Gastroesophageal sphincter (tissue), 4 donors: ENCODE results near the gene ROR2. TPM values are rescaled to one million over a fixed set of nuclear protein-coding genes. Genes with fewer than 3 reads are reported as not detected.

ENCODE experiments used
- ATAC-seq: fragments of 150-250 bp; one replicate; pipeline ENCODE4 v1.9.1; 2016; ENCODE audit warnings: mild to moderate bottlenecking, moderate library complexity
- H3K27ac ChIP-seq, 4 donors: fragments of 200-600 bp; sonication (generic) in 3 of 4; 1 replicate in 3 of 4; 2 replicates in 1 of 4; pipeline ENCODE4 v1.5.1; 2016 to 2019
- H3K27me3 ChIP-seq: fragments of 200-600 bp; sonication (generic); one replicate; pipeline ENCODE4 v1.5.1; 2019
- H3K36me3 ChIP-seq, 2 donors: fragments of 200-600 bp; sonication (generic); one replicate each; pipeline ENCODE4 v1.5.1; 2019; ENCODE audit warnings: control low read depth in 1 of 2
- H3K4me1 ChIP-seq, 3 donors: fragments of 200-600 bp; sonication (generic); 1 replicate in 2 of 3; 2 replicates in 1 of 3; pipeline ENCODE4 v1.5.1; 2016 to 2019; ENCODE audit warnings: control low read depth in 2 of 3
- H3K4me3 ChIP-seq, 2 donors: fragments of 200-600 bp; sonication (generic); one replicate each; pipeline ENCODE4 v1.5.1; 2019; ENCODE audit warnings: mild to moderate bottlenecking in 1 of 2, moderate library complexity in 1 of 2
- H3K9me3 ChIP-seq, 3 donors: fragments of 200-600 bp; sonication (generic); one replicate each; pipeline ENCODE4 v1.5.1; 2017 to 2019; ENCODE audit warnings: control low read depth in 2 of 3
- EP300 ChIP-seq: sonication (generic); formaldehyde crosslinking; IDR thresholded peaks from one replicate; pipeline ENCODE4 v1.6.1; 2017; ENCODE audit warnings: antibody characterized with exemption, mild to moderate bottlenecking
- POLR2A ChIP-seq, 2 donors: fragments of 450-650 bp; IDR thresholded peaks; one replicate each; pipeline ENCODE4 v1.6.1; 2017; ENCODE audit warnings: antibody characterized with exemption in 2 of 2, mild to moderate bottlenecking in 2 of 2, moderate library complexity in 1 of 2
- POLR2AphosphoS5 ChIP-seq: sonication (generic); formaldehyde crosslinking; IDR thresholded peaks from one replicate; pipeline ENCODE4 v1.6.1; 2017; ENCODE audit warnings: antibody characterized with exemption
- WGBS, 2 donors: methylation state at CpG; one replicate each; pipeline ENCODE4 v1.1.5; 2018; ENCODE audit warnings: low coverage in 1 of 2; 5-methylcytosine and 5-hydroxymethylcytosine counted together
- total RNA-seq, 4 donors: library from RNA; depleted of rRNA; stranded (reverse); fragments of >200 nt; gene quantifications; one replicate each; pipeline ENCODE4 v1.1.0, GENCODE V29; 2016
- TF ChIP-seq, protein P1 (sequence below), 4 experiments: fragments of 200-600 bp in 2 of 4; fragments of 450-650 bp in 2 of 4; sonication (generic) in 1 of 4; IDR thresholded peaks; one replicate each; pipeline ENCODE4 v1.5.1; 2017 to 2019; ENCODE audit warnings: antibody characterized with exemption in 4 of 4, mild to moderate bottlenecking in 2 of 4, moderate library complexity in 2 of 4

The ROR2 gene
- total RNA-seq, 4 donors from 2014 or later, result 40.8 to 69.1 (median 63.2) TPM

DNA sequence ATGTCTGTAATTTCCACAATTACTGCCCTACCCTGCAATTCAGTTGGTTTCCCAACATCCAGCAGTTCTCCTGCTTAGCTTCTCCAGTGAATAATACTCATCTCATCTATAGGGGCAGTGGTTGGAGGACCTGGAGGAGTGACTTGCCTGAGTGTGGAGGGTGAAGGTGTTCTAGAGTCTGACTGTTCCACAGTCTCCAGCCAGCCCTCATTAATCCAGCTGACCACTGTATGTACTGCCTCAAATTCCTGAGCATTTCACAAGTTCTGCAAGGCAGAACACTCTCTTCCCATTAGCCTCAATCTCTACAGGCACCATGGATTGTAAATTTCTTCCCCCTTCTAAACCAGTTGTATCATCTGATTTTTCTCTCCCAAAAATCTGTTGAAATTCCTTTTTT lies 379.0 kb downstream of the ROR2 start:
- TF ChIP-seq, protein P1, sequence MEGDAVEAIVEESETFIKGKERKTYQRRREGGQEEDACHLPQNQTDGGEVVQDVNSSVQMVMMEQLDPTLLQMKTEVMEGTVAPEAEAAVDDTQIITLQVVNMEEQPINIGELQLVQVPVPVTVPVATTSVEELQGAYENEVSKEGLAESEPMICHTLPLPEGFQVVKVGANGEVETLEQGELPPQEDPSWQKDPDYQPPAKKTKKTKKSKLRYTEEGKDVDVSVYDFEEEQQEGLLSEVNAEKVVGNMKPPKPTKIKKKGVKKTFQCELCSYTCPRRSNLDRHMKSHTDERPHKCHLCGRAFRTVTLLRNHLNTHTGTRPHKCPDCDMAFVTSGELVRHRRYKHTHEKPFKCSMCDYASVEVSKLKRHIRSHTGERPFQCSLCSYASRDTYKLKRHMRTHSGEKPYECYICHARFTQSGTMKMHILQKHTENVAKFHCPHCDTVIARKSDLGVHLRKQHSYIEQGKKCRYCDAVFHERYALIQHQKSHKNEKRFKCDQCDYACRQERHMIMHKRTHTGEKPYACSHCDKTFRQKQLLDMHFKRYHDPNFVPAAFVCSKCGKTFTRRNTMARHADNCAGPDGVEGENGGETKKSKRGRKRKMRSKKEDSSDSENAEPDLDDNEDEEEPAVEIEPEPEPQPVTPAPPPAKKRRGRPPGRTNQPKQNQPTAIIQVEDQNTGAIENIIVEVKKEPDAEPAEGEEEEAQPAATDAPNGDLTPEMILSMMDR (IDR thresholded peaks at IDR 0.05), result no peak
- TF ChIP-seq EP300, result no peak
- TF ChIP-seq POLR2AphosphoS5, result no peak
- no peak for TF ChIP-seq POLR2A (IDR thresholded peaks at IDR 0.05)
- no peaks in the 10 kb centered on the region for H3K27me3 ChIP-seq
- peaks cover 0 to 15% (median 3%) of the 10 kb centered on the region in 3 donors for H3K4me1 ChIP-seq
- H3K36me3 ChIP-seq, result no peaks in the 10 kb centered on the region
- ATAC-seq, result no peak
- no peak overlapping the region for H3K4me3 ChIP-seq
- no peaks in the 10 kb centered on the region for H3K9me3 ChIP-seq
- H3K27ac ChIP-seq, result no peak overlapping the region

DNA sequence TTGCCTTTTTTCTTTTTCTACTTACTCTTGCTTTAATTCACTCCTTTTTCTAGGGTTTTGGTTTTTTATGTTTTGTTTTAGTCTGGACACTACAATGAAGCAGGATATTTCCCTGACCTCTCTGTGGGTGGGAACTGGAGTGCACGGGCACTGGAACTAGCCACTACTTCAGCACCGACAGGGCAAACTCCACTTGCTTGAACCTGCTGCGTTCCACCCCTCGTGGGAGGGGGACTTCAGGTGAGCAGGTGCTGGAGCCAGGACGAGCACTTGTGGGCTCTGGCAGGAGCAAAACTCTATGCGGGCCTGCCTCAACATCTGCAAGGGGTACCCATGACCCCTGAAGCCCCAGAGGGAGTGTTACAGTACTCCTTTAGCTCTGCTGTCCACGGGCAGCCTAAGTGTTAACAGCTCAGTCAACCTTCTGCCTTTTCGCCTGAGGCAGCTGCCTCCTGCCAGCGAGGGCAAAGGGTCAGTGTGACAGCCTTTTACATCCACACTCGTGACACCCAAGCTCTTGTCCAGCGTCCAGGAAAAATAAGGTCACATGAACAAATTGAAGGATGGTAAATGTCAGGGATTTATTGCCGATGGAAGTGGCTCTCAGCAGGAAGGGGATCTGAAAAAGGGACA lies 382.3 kb downstream of the ROR2 start:
- TF ChIP-seq POLR2A (IDR thresholded peaks at IDR 0.05), result no peak
- no peak for TF ChIP-seq POLR2AphosphoS5
- no peak for TF ChIP-seq EP300
- TF ChIP-seq, protein P1 (IDR thresholded peaks at IDR 0.05), result no peak
- no peak overlapping the region for H3K4me3 ChIP-seq
- no peaks in the 10 kb centered on the region for H3K9me3 ChIP-seq
- 80% methylated on average over 2 of the region's 12 CpGs; no CpG with 5 or more reads in 1 of the 2 donors for WGBS, 2 donors
- peaks cover 0 to 10% (median 3%) of the 10 kb centered on the region in 3 donors for H3K4me1 ChIP-seq
- H3K27me3 ChIP-seq, result no peaks in the 10 kb centered on the region
- no peaks in the 10 kb centered on the region for H3K36me3 ChIP-seq
- no peak overlapping the region for H3K27ac ChIP-seq
- ATAC-seq, result no peak

DNA sequence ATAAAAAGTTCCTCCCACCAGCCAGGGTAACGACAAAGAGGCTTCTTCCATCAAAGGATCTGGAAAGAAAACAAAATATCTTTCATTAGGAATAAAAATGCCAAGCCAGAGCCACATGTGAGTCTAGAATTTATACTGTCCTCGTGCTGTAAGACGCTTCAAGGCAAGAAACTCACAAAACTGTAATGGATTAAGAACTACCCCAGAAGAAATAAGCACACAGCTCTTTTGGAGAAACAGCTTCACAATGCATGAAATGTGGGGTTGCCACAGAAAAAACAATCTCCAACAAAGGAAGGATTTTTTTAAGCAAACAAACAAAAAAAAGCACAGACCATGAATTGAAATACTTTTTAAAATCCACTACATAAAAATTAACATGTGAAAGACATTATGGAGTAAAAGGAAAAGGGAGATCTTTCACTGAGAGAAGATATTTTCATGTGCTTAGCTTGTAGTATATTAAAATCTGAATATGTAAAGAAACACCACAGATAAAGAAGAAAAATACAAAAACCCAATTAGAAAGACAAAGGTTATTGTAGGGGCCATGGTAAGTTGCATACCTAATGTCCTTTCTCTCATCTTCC lies 385.9 kb downstream of the ROR2 start:
- H3K36me3 ChIP-seq, result no peaks in the 10 kb centered on the region
- no peak for ATAC-seq
- H3K27me3 ChIP-seq, result no peaks in the 10 kb centered on the region
- H3K9me3 ChIP-seq, result no peaks in the 10 kb centered on the region
- no peaks in the 10 kb centered on the region for H3K4me1 ChIP-seq
- WGBS, 2 donors, result 67 to 83% methylated on average over 1 to 3 of the region's 3 CpGs
- TF ChIP-seq, protein P1 (IDR thresholded peaks at IDR 0.05), result no peak
- TF ChIP-seq POLR2A (IDR thresholded peaks at IDR 0.05), result no peak
- TF ChIP-seq POLR2AphosphoS5, result no peak
- no peak for TF ChIP-seq EP300
- no peak overlapping the region for H3K4me3 ChIP-seq
- H3K27ac ChIP-seq, result no peak overlapping the region

DNA sequence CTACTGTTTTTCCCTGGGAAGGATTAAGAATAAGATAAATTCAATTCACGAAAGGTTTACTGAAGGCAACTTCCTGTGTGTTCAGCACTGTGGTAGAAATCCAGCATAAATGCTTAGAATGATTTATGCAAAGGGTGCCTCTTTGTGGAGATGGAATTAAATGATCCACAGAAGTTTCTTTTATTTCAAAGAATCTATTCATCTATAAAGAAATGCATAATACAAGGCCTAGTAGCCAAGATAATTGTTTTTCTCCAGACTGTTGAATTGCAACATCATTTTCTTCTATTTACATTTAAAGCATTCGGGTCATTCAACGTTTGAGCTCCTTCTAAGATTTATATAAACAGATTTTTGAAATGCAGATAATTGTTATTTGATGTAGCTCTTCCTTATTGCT lies 387.6 kb downstream of the ROR2 start:
- H3K27me3 ChIP-seq, result no peaks in the 10 kb centered on the region
- WGBS, 2 donors, result 25 to 29% methylated on average over 3 of the region's 3 CpGs
- ATAC-seq, result no peak
- no peak overlapping the region for H3K27ac ChIP-seq
- H3K36me3 ChIP-seq, result no peaks in the 10 kb centered on the region
- H3K9me3 ChIP-seq, result no peaks in the 10 kb centered on the region
- TF ChIP-seq EP300, result no peak
- TF ChIP-seq POLR2A (IDR thresholded peaks at IDR 0.05), result no peak
- TF ChIP-seq, protein P1 (IDR thresholded peaks at IDR 0.05), result no peak
- TF ChIP-seq POLR2AphosphoS5, result no peak
- no peak overlapping the region for H3K4me3 ChIP-seq
- no peaks in the 10 kb centered on the region for H3K4me1 ChIP-seq

DNA sequence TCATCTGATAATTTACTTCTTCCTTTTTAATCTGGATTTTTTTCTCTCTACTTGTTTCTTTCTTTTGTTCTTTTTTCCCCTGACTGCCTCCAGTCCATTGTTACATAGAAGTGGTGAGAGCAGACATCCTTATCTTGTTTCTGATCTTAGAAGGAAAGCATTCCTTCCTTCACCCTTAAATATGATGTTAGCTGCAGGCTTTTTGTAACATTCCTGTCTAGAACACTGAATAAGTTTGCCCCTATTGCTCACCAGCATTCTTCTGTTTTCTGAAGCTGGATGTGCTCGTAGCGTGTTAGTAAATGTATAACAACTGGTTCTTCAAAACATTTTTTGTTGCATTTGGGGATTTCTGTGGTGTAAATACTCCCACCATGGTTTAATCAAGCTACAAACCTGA lies 389.7 kb downstream of the ROR2 start:
- H3K27me3 ChIP-seq, result no peaks in the 10 kb centered on the region
- no peak overlapping the region for H3K4me3 ChIP-seq
- 75 to 92% methylated on average over 2 of the region's 2 CpGs for WGBS, 2 donors
- TF ChIP-seq EP300 (no peak), POLR2A (IDR thresholded peaks at IDR 0.05) (no peak), POLR2AphosphoS5 (no peak)
- TF ChIP-seq, protein P1 (IDR thresholded peaks at IDR 0.05), result no peak
- no peaks in the 10 kb centered on the region for H3K36me3 ChIP-seq
- H3K4me1 ChIP-seq, result no peaks in the 10 kb centered on the region
- no peaks in the 10 kb centered on the region for H3K9me3 ChIP-seq
- H3K27ac ChIP-seq, result no peak overlapping the region
- no peak for ATAC-seq
